Myocyte (in vitro differentiated cells): ENCODE data around the gene UBE3B. TPM values are rescaled to one million over a fixed set of nuclear protein-coding genes. Genes with fewer than 3 reads are reported as not detected.
A peak's percentile ranks its signal among the peaks of the same experiment; 100 is the strongest.

ENCODE experiments used
- DNase-seq: peaks from one replicate; pipeline ENCODE4 v3.0.0-alpha.2; 2012; ENCODE audit warnings: low read depth
- total RNA-seq: library from RNA; depleted of rRNA; stranded (reverse); fragments of >200 nt; gene quantifications from 2 replicates; pipeline ENCODE4 v1.2.3, GENCODE V29; 2014

The UBE3B gene
- total RNA-seq, 1 donor from 2014 or later, result 47.3 TPM

GRCh38 chr12:109527489-109528123, 50.2 kb downstream of the UBE3B start:
- DNase-seq, result no peak

GRCh38 chr12:109529691-109530640, 52.5 kb downstream of the UBE3B start:
- DNase-seq, result peak; percentile 47

- no peak for DNase-seq
Measured at GRCh38 chr12:109531411-109531810, 54.0 kb downstream of the UBE3B start.

GRCh38 chr12:109532721-109533486, 55.5 kb downstream of the UBE3B start:
- DNase-seq, result no peak

- no peak for DNase-seq
Measured at GRCh38 chr12:109533487-109533740, 56.0 kb downstream of the UBE3B start.

- DNase-seq, result no peak
Measured at GRCh38 chr12:109534456-109534855, 57.0 kb downstream of the UBE3B start.

- DNase-seq, result no peak
Measured at GRCh38 chr12:109535231-109535862, 57.9 kb downstream of the UBE3B start.

- DNase-seq, result no peak
Measured at GRCh38 chr12:109535863-109536250, 58.4 kb downstream of the UBE3B start.

- DNase-seq, result no peak
Measured at GRCh38 chr12:109537136-109537535, 59.7 kb downstream of the UBE3B start.

GRCh38 chr12:109538191-109538863, 60.9 kb downstream of the UBE3B start:
- no peak for DNase-seq

GRCh38 chr12:109539508-109539907, 62.1 kb downstream of the UBE3B start:
- DNase-seq, result no peak

- no peak for DNase-seq
Measured at GRCh38 chr12:109540526-109541412, 63.3 kb downstream of the UBE3B start.

- DNase-seq, result no peak
Measured at GRCh38 chr12:109541413-109541726, 63.9 kb downstream of the UBE3B start.

- no peak for DNase-seq
Measured at GRCh38 chr12:109542014-109542413, 64.6 kb downstream of the UBE3B start.

- peak; percentile 78 for DNase-seq
Measured at GRCh38 chr12:109542876-109543275, 65.4 kb downstream of the UBE3B start.

- peak; percentile 56 for DNase-seq
Measured at GRCh38 chr12:109544955-109545531, 67.6 kb downstream of the UBE3B start.

- DNase-seq, result no peak
Measured at GRCh38 chr12:109545826-109546225, 68.4 kb downstream of the UBE3B start.

- DNase-seq, result no peak
Measured at GRCh38 chr12:109547286-109547685, 69.9 kb downstream of the UBE3B start.

GRCh38 chr12:109548258-109548657, 70.8 kb downstream of the UBE3B start:
- no peak for DNase-seq
